ENCODE results near the gene TPP1.

DNA sequence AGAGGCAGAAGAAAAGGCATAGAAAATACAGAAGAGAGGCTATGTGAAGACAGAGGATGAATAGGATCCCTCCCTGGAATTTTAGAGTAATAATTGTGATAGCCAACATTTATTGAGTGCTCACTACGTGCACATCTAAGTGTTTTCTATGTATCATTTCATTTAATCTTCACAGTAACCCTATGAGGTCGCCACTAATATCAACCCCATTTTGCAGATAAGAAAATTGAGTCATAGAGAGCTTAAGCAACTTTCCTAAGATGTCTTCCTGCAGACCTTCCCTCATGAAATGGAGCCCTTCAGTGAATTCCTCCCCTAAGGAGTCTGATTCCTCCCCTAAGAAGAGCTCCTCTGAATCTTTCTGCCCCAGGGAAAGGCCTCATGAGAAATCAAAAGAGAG is 53.9 kb downstream of the TPP1 start:
- TF ChIP-seq CTCF (conservative IDR thresholded peaks at IDR 0.05; ENCODE audit: low read depth, low read length) (no peak), EZH2 (IDR thresholded peaks at IDR 0.05; ENCODE audit: low read length, unreplicated experiment) (no peak)

All from PC-3 (cell line).